ENCODE results near the gene RDH5. TPM values are rescaled to one million over a fixed set of nuclear protein-coding genes. Genes with fewer than 3 reads are reported as not detected.
A peak's percentile ranks its signal among the peaks of the same experiment; 100 is the strongest.

The RDH5 gene
- total and polyA plus RNA-seq, 9 donors, result 3.7 to 8.9 (median 5.9) TPM

DNA sequence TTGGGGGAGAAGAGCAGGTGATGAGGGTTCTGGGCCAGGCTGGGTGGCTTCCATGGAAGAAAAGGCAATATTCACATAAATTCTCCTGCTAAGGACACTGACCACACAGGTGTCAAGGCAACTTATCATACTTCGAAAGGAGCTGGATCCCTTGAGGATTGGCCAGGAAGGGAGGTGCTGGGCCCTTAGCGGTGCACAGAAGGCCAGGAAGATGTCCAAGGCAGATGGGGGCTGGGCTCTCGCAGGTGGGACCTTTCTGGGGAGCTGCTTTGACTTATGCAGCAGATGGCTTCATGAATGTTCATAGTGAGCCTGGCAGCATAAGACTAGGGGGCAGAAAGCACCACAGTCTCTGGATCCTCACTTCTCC, 4.7 kb downstream of the RDH5 start:
- H3K9me3 ChIP-seq, result no peaks in the 10 kb centered on the region
- H3K27ac ChIP-seq, result no peak overlapping the region
- intact Hi-C loops (cut with DNase I), result loop anchor here in 1 of 4 donors (5.0 kb wide), 1 partner anchor 202 kb away; the partner anchor contains the start of gene PYM1
- no peaks in the 10 kb centered on the region for H3K36me3 ChIP-seq
- TF ChIP-seq EP300 (IDR thresholded peaks at IDR 0.05), result no peak
- TF ChIP-seq, protein P1, sequence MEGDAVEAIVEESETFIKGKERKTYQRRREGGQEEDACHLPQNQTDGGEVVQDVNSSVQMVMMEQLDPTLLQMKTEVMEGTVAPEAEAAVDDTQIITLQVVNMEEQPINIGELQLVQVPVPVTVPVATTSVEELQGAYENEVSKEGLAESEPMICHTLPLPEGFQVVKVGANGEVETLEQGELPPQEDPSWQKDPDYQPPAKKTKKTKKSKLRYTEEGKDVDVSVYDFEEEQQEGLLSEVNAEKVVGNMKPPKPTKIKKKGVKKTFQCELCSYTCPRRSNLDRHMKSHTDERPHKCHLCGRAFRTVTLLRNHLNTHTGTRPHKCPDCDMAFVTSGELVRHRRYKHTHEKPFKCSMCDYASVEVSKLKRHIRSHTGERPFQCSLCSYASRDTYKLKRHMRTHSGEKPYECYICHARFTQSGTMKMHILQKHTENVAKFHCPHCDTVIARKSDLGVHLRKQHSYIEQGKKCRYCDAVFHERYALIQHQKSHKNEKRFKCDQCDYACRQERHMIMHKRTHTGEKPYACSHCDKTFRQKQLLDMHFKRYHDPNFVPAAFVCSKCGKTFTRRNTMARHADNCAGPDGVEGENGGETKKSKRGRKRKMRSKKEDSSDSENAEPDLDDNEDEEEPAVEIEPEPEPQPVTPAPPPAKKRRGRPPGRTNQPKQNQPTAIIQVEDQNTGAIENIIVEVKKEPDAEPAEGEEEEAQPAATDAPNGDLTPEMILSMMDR (IDR thresholded peaks at IDR 0.05), result peak in 1 of 3 donors; percentile 8
- H3K4me1 ChIP-seq (ENCODE audit: insufficient read depth), result peaks cover 10% of the 10 kb centered on the region
- WGBS, 3 donors, result 38 to 48% (median 39%) methylated on average over 3 of the region's 3 CpGs
- H3K4me3 ChIP-seq, result no peak overlapping the region
- peak in 2 of 5 donors; percentile 25 to 28 for DNase-seq
- H3K27me3 ChIP-seq, result no peaks in the 10 kb centered on the region

DNA sequence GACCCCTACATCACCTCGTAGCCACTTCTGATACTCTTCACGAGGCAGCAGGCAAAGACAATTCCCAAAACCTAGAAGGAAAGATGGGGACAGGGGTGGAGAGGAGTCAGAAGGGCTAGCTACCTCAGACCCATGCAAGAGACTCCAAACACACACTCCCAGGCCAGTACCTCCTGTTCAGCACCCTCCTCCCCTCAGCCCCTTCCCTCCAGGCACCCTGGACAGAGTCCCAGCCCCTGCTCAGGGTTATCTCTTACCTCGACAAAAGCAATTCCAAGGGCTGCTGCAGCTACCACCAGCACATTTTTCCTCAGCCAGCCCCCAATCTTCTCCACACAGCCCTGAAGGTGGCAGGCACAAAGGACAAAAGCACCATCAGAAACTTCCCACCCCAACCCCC, 5.4 kb downstream of the RDH5 start:
- intact Hi-C loops (cut with DNase I), result loop anchor here in 1 of 4 donors (5.0 kb wide), 1 partner anchor 202 kb away; the partner anchor contains the start of gene PYM1
- 23 to 44% (median 35%) methylated on average over 3 of the region's 3 CpGs for WGBS, 3 donors
- Histone ChIP-seq H3K27me3 (no peaks in the 10 kb centered on the region), H3K36me3 (no peaks in the 10 kb centered on the region), H3K9me3 (no peaks in the 10 kb centered on the region), H3K27ac (no peak overlapping the region), H3K4me3 (no peak overlapping the region), H3K4me1 (ENCODE audit: insufficient read depth) (peaks cover 10% of the 10 kb centered on the region)
- TF ChIP-seq, protein P1 (IDR thresholded peaks at IDR 0.05), result no peak
- TF ChIP-seq POLR2A (IDR thresholded peaks at IDR 0.05) (no peak), EP300 (IDR thresholded peaks at IDR 0.05) (no peak)
- DNase-seq, result peak in 1 of 5 donors; percentile 23

DNA sequence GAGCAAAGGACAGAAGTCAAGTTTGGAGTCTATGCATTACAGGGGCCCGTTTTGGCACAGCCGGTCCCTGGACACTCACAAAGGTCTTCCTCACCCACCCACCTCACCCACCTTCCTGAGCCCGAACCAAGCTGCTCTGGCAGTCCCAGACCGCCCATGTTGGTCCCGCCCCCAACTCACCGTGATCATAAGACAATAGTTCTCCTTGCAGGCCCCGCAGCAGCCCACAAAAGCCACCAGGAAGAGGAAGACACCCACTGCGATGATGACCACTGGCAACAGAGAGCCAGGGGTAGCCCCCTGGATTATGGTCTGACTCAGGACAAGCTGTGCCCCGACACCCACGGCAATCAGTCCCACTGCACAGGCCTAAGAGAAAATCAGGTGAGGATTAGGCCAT, 6.8 kb downstream of the RDH5 start:
- H3K4me1 ChIP-seq (ENCODE audit: insufficient read depth), result peaks cover 12% of the 10 kb centered on the region
- 22 to 42% (median 28%) methylated on average over 10 of the region's 10 CpGs for WGBS, 3 donors
- H3K9me3 ChIP-seq, result no peaks in the 10 kb centered on the region
- H3K27me3 ChIP-seq, result no peaks in the 10 kb centered on the region
- DNase-seq, result peak in 1 of 5 donors; percentile 31
- no peaks in the 10 kb centered on the region for H3K36me3 ChIP-seq
- peak overlapping the region; percentile 96 for H3K4me3 ChIP-seq
- no peak for TF ChIP-seq POLR2A (IDR thresholded peaks at IDR 0.05)
- TF ChIP-seq, protein P1 (IDR thresholded peaks at IDR 0.05), result no peak
- no peak for TF ChIP-seq EP300 (IDR thresholded peaks at IDR 0.05)
- intact Hi-C loops (cut with DNase I), result loop anchor here in 1 of 4 donors (5.0 kb wide), 1 partner anchor 200 kb away; the partner anchor contains the start of gene PYM1
- peak overlapping the region in 1 of 2 donors; percentile 99 for H3K27ac ChIP-seq

DNA sequence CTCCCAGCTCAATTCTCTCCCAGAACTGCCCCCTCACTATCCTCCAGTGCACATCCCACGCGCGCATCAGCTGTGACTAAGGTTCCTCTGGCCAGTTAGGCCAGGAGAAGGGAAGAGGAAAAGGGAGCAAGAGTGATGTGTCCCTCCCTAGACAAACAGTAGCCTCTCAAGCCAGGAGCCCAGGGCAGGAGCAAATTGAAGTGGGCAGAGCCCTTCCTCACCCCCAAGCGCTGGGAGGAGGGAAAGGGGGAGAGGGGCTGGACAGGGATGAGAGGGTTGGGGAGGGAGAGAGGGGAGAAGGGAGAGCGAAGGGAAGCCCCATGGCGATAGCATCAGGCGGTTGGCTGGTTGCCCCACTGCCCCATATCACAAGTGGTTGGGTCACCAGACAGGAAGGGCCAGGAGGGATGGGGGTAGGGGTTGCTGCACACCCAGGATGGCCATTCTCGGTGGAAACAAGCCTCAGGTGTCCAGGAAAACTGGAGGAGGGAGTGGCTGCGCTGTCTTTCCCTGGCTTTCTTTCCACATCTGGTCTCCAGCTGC, 7.5 kb downstream of the RDH5 start:
- Histone ChIP-seq H3K36me3 (no peaks in the 10 kb centered on the region), H3K4me1 (ENCODE audit: insufficient read depth) (peaks cover 12% of the 10 kb centered on the region), H3K9me3 (no peaks in the 10 kb centered on the region), H3K27ac (peak overlapping the region; percentile 94 to 99), H3K27me3 (no peaks in the 10 kb centered on the region), H3K4me3 (peak overlapping the region; percentile 96)
- peak; percentile 72 to 82 (median 78) for DNase-seq
- no peak for TF ChIP-seq POLR2A (IDR thresholded peaks at IDR 0.05)
- TF ChIP-seq, protein P1 (IDR thresholded peaks at IDR 0.05), result peak in 1 of 3 donors; percentile 7
- 1 to 2% (median 1%) methylated on average over 9 of the region's 9 CpGs for WGBS, 3 donors
- intact Hi-C loops (cut with DNase I), result loop anchor here in 1 of 4 donors (5.0 kb wide), 1 partner anchor 200 kb away; the partner anchor contains the start of gene PYM1
